GM18499 (cell line): Measurements from ENCODE around the gene GNAI2.
"Not testable (repeated sequence)": the region's sequence is repeated elsewhere in the genome, so short reads cannot be mapped to it uniquely, and the experiment has no call there.

Experiments
- ATAC-seq: cut with Tn5 transposase; IDR thresholded peaks from one replicate; pipeline ENCODE4 v1.9.1; 2021; ENCODE audit warnings: moderate number of reproducible peaks; ENCODE audit not compliant: insufficient read depth, unreplicated experiment

GNAI2 gene

DNA sequence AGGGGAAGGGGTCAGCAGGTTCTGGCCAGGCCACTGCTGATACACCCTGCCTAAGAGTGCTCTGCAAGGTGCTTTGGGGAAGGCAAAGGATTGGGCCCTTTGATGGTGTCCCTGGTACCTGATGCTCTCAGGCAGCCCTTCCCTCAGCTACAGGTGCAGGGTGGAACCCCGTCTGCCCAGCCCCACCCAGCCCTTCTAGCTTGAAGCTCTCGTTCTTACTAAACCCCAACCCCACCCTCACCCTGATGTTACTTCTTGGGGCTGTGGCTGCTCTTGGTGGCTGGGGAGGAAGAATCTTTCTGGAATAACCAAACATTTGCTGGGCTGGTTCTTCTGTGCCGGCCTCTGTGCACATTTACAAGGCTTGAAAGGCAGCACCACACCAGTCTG is 6.4 kb downstream of the GNAI2 start:
- no peak for ATAC-seq

DNA sequence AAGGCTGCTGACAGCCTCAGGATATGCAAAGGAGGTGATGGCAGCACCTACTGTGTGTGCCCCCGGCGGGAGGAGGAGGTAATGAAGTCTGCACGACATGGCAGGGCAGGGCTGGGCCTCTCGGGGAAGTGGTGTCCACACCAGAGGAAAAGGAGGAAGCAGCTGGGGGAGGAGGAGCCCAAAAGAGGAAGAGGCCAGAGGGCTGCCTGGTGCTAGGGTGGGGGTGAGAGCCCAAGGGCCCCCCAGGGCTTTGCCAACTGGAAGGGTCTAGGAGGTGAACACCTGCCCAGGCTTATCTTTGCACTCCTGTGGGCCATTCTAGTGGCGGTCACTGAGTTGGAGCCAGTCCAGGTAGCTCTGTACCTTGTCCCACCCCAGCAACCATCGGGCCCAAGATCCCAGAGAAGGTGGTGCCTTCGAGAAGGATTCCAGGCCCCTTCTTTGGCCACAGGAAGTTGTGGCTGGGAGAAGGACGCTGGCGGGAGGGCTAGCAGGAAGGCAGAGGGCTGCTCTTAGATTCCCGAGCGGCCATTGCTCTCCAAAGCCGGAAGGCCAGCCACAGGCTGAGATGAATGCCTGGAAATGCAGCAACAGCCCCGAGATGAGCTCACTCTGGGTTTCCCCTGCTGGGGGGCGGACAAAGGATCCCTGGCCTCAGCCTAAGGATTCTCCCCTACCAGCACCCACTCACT is 7.0 kb downstream of the GNAI2 start:
- no peak for ATAC-seq

DNA sequence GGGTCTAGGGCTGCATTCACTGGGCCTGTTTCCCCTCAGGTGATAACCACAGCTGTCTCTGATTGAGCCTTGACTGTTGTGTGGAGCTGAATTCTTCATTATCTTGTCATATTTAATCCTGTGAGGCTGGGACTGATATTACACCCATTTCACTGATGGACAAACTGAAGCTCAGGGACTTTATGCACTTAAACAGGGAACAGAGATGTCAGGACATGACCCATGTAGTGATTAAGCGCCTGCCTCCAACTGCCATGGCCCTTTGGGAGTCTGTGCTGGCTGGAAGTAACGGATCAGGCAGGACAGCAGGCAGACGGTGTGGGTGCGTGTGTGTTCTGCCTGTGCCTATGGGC is 7.5 kb downstream of the GNAI2 start:
- ATAC-seq = no peak

DNA sequence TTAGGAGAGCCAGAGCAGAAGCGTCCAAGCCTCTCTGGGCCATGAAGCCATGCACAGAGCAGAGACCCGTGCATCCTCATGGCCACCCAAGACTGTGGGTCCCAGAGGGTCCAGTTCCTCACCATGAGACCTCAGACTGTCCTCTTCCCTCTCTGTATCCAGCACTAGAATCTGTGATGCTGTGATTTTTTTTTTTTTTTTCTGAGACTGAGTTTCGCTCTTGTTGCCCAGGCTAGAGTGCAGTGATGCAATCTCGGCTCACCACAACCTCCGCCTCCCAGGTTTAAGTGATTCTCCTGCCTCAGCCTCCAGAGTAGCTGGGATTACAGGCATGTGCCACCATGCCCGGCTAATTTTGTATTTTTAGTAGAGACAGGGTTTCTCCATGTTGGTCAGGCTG is 8.8 kb downstream of the GNAI2 start:
- ATAC-seq = not testable (repeated sequence)

DNA sequence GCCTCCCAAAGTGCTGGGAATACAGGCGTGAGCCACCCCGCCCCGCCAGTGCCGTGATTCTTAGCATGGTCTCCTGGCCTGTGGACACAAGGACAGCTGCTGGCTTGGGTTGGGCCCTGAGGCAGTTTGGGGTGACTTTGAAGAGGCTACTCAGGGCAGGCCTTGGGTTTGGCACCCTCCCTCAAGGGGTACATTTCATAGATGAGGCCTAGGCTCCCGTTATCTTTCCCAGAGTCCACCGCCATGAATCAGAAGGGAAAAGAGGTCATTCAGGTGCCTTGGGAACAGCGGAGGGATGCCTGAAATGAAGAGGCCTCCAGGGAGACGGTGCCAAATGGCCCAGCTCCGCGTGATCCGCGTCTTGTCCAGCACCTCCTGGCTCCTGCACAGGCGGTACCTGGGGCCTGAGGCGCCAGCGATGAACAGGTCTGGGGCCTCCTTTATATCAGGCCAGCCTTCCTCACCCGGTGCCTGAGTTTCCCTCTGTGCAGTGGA is 9.3 kb downstream of the GNAI2 start:
- no peak for ATAC-seq

DNA sequence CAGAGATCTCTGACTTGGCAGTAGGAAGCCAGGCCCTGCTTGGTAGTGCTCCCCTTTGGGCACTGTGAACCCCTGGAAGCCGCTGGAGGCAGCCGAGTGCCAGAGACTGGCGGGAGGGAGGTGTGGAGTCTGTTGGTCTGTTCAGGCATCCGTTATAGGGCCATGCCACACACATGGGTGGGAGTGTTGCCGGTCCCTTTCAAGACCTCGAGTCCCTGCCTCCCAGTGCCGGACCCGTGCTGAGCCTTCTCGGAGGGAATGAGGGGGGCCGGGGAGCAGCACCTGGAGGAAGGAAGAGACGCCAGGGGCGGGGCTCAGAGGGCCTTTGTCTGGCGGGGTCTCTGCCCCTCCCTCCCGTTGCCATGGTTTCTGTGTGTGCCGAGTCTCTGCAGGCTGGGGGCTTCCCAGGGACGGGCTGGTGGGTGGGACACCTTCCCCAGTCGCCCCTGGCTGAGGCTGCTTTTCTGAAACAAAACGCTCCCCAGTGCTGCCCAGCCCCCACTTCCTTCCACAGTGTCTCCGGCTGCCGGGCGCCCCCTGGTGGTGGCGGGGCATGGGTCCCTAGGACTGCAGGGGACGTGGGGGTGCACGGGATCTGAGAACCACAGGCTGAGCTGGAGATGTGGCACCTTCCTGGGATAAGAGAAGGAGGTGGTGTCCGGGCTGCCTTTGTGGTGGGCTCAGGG is 10.0 kb downstream of the GNAI2 start:
- no peak for ATAC-seq

DNA sequence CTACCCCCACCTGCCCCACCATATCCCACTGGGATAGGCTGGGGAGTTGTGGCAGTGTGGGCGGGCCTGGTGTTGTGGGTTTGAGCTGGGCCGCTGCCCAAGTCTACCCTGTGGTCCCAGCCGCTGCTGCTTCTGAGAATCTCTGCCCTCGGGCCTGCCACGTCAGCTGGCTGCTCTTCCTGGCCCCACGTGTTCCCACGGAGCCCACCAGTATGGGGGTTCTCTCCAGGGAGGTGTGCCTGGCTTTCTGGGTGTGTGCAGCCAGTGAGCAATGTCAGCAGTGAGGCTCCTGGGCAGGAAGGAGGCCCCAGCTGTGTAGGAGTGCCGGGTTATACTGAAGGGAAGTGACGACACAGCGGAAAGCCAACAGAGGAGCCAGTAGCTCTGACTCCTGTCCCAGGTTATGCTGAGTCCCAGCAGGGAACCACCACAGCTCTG is 10.5 kb downstream of the GNAI2 start:
- no peak for ATAC-seq

DNA sequence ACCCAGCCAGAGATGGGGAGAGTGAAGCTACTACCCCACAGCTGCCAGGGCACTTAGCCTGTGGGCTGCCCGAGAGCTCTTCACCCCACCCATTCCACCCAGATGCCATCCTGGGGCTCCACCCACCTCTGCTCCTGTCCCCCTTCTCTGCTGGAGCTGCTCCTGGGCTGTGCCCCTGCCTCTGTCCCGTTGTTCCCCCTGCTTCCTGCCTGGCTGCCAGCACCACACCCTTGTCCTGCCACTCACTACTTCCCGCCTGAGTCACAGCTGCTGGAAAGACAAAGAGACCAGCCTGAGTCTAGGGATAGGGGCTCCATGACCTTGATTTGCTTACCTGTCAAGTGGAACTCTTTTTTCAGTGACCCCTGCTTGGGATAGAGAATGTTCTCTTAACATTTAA is 12.4 kb downstream of the GNAI2 start:
- no peak for ATAC-seq

DNA sequence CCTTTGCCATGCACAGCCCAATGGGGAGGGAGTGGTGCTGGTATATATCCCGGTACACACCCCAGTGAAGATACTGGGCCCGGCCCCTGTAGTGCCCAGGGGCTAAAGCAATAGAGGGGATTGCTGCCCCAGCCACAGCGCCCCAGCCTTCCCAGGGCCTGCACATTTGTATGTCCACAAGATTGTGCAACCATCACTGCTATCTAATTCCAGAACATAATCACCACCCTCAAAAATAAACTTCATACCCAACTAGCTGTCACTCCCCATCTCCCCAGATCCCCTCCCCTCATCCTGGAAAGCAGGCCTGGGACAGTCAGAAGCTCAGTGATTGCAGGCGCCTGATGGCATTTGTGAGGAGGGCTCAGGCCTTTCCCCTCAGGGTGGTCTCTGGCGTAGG is 13.5 kb downstream of the GNAI2 start:
- no peak for ATAC-seq

DNA sequence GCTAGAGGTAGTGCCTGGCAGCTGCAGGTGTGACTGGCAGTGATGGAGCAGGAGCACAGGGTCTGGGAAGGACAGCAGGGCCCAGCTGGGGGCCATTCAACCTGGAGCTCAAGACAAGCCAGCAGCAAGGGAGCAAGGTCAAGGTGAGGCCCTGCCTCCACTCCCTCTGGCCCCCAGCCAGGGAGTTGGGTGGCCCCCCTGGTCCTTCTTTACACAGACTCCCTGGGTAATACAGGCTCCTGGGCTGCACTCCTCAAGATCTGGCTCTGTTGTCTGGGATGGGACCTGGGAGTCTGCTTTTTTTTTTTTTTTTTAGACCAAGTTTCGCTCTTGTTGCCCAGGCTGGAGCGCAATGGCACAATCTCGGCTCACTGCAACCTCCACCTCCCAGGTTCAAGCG is 14.5 kb downstream of the GNAI2 start:
- no peak for ATAC-seq

DNA sequence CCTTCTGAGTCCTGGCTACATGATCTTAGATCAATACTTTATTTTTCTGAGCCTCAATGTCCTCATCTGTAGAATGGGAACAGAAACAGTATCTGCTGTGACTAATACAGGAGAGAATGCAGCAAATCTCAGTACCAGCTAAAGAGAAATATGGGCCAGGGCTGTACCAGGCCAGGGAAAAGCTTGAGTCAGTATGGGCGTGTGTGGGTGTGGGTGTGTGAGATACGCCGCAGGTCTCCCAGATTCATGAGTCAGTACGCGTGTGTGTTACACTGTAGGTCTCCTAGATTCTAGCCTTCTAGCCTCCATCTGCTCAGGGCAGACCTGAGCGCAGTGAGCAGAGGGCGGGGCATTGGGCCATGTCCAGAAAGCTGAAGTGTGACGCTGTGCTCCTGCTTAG is 15.2 kb downstream of the GNAI2 start:
- ATAC-seq = no peak

DNA sequence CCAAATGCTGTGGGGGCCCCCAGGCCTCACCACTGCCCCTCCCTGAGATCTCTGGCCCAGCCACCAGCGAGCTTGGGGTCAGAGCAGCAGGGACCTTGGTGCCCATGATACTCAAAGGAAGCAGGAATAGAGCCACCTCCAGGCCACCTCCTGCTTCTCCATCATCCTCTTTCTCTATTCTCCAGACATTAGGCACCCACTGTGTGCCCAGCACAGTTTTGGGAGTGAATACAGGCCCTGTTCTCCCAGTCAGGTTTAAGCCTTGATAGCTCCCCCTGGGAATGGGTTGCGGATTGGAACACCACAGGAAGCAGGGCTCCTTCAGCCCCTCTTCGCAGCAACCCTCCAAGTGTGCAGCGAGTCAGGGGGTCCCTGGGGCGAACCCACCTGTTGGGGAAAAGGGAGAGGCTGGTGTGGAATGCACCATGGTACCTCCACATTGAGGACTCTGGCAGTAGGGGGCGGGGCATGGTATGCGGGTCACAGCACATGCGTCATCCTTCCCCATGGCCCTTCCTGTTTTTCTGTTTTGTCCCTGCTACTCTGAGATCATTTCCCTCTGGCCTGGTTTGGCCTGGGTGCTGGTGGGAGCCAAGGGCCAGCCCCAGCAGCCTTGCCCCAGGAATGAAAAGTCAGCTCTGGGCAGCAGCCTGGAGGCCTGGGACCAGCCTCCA is 18.7 kb downstream of the GNAI2 start:
- ATAC-seq = no peak

DNA sequence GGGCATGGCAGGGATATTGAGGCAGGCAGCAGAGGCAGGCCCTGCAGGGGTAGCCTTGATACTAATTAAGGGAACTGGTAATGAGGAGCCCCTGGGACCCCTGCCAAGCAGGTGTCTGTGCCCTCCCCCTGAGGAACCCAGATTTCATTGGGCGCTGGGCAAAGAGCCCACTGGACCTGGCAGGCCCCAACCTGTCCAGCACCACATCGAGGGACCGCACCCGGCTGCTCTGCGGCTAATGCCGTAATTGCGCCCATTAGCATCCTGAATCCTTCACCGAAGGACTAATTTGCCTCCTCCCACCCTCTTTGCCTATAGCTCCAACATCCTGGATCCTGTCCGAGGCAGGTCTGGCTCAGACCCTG is 19.2 kb downstream of the GNAI2 start:
- no peak for ATAC-seq

DNA sequence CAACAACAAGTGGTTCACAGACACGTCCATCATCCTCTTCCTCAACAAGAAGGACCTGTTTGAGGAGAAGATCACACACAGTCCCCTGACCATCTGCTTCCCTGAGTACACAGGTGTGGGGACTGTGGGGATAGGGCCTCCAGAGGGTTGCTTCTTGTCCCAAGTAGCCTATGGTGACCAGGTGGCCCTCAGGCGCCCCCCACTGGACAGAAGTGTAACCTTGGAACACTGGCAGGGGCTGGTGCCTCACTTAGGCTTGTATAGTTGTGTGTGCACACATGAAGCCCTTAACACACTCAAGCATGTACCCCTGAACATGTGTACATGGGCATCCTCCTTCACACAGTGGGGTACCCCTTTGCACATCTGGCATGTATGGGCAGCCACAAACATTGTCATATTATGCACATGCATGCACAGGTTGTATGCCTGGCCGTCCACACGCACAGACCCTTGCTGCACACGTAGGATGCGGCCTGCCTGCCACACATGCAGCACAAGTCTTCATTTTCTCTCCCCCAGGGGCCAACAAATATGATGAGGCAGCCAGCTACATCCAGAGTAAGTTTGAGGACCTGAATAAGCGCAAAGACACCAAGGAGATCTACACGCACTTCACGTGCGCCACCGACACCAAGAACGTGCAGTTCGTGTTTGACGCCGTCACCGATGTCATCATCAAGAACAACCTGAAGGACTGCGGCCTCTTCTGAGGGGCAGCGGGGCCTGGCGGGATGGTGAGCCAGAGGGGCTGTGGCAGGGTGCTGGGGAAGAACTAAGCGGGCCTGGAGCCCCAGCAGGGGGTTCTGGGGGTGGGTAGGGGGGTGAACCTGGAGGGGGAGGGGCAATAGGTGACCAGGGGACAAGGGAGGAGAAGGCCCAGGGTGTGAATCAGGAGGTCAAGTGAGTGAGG is 21.2 kb downstream of the GNAI2 start:
- ATAC-seq = no peak

DNA sequence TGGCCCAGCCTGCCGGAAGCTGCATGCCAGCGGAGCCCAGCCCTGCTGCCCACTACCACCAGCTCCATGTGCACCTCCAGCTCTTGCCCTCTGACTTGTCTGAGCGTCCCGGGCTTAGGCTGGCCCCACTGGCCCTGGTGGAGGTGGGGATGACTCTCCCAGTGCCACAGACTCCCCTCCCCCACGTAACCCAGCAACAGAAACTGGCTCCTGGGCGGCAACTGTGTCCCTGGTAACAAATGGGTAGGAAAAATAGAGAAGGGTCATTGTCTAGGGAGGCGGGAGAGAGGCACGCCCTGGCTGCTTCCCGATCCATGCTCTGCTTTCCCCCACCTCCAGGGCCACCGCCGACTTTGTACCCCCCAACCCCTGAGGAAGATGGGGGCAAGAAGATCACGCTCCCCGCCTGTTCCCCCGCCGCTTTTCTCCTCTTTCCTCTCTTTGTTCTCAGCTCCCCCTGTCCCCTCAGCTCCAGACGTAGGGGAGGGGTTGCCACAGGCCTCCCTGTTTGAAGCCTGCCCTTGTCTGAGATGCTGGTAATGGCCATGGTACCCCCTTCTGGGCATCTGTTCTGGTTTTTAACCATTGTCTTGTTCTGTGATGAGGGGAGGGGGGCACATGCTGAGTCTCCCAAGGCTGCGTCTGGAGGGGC is 22.2 kb downstream of the GNAI2 start:
- no peak for ATAC-seq

DNA sequence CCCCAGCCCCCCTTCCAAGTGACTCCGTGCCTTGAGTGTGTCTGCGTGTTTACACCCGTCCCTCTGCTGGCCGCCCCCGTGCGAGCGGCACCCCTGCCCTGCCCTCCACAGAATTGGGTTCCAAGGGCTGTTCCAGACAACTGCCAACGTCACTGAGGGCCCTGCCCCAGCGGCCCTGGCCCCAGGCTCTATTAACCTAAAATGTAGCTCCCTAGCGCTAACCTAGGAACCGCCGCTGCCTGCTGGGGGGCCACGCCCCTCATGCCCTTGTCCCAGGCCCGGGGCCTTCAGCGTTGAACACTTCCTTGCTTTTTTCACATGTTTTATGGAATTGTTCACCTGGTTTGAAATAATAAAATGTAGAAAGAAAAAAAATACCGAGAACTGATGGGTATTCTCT is 23.0 kb downstream of the GNAI2 start:
- no peak for ATAC-seq

DNA sequence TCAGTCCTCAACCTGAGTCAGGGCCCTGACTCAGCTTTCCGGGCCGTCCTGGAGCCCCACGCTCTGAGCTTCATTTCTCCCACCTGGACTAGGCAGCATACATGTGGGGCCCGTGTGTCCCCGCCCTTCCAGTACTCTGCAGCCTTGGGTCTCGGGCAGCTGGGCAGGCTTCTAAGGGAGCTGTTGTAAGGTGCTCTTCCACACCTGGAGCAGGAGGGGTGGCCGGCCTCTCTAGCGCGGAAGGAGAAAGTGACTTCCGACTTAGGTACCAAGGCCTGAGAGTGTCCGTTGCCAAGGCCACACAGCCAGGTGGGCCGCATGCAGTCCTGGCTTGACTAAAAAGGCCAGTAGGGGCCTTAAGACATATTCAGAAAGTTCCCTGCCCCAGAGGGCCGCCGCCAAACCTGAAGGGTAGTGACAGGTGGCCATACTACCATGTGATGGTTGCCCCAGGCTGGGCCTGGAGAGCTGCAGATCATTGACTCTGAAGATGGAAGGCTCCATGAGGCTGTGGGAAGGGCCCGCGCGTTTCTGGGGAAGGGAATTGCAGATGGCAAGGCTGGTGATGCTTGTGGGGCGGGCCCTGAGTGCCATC is 23.5 kb downstream of the GNAI2 start:
- no peak for ATAC-seq

DNA sequence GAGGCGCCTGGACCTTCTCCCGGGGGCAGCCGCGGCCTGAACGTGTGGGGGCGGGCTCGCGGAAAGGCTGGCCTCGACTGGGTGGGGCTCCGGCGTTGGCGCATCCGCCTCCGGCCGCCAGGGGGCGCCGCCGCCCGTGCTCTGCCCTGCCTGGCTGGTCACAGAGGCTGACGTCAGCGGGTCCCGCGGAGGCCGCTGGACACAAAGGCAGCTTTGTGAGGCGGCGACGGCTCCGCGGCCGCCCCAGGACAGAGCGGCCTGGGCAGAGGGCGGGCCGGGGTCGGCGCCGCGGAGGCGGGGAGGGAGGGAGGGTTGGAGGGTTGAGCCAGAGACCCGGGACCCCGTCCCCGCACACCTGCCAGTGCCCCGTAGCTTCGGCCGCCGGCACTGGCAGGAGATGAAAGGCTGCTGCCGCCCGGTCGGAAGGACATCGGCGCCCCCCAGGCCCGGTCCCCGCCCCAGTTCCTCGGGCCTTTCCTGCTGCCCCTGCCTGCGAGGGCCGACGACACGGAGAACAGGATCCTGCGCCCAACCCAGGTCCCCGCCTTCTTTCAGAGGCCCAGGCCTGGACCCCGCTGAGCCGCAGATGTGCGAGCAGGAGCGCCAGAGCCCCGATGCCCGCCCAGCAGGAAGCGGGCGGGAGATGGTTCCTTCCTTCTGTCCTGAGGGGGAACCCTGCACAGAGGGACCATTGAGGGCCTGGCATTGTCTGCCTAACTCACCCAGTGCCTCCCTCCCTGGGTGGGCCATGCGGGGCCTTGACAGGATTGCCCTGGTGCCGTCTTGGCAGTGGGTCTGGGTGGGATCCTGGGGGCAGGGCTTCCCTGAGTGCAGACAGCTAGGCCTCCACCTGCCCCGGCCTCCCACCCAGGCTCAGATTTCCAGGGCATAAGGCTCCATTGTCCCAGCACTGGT is 24.3 kb downstream of the GNAI2 start:
- no peak for ATAC-seq

DNA sequence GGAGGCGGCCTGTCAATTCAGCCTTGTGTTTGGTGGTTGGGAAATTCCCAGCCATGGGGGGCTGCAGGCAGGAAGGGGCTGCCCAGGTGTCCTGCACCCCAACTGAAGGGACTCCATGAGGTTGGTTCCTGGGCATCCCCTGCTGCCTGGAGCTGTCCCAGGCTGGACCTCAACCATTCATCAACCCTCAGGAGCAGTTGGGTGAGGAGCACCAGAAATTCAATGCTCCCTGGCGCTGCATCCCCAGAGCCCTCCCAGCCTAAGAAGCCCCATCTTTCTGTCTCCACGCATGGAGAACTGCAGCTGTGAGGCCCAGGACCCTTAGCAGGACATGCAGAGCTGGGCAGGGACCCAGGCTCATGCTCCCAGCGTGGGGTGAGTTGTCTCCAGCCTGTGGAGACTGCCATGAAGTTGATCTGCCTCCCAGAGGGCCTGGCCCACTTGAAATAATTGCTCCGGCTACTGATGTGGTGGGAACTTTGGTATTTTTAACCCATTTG is 25.0 kb downstream of the GNAI2 start:
- no peak for ATAC-seq
